LNCaP clone FGC (cell line): ENCODE results near the gene GLI3.

Experiments
- DNase-seq: peaks from one replicate; pipeline ENCODE4 v3.0.0-alpha.2; 2011; ENCODE audit warnings: low read depth
- H3K4me3 ChIP-seq: 2 replicates; pipeline ENCODE4 v1.5.1; 2011; ENCODE audit warnings: mild to moderate bottlenecking, low read depth, low read length, control low read depth
- TF ChIP-seq, protein P1 (sequence below): IDR thresholded peaks from 2 replicates; pipeline ENCODE4 v1.5.1; 2012; ENCODE audit warnings: mild to moderate bottlenecking; ENCODE audit not compliant: control insufficient read depth, insufficient read depth; ENCODE audit errors: extremely low read depth

The GLI3 gene

DNA sequence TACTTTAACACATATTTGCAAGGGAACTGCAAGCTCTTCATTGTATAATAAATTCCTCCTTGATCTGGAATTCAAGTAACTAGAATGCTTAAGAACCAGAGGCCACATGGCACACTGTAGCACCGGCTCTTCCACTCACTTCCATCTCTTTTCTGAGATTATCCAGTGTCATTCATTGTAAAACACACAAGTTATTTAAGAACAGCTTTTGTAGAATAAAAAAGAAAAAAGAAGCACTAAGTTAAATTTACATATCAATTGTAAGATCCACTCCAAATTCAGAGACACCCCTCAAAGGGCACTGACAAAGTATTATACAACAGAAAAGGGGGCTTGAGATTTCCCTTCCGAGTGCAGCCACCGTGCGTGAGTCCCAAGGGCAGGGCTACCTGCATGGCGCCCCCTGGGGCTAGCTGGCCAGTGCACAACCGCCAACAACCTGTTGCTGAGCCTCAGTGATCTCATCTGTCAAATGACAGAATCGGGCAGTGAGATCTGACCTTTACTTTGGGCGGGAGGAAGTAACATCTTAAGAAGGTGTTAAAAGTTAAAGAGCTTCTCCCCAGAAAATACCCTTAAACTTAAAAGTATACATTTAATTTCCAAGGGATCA is 12.5 kb downstream of the GLI3 start:
- no peak for DNase-seq
- TF ChIP-seq, protein P1, sequence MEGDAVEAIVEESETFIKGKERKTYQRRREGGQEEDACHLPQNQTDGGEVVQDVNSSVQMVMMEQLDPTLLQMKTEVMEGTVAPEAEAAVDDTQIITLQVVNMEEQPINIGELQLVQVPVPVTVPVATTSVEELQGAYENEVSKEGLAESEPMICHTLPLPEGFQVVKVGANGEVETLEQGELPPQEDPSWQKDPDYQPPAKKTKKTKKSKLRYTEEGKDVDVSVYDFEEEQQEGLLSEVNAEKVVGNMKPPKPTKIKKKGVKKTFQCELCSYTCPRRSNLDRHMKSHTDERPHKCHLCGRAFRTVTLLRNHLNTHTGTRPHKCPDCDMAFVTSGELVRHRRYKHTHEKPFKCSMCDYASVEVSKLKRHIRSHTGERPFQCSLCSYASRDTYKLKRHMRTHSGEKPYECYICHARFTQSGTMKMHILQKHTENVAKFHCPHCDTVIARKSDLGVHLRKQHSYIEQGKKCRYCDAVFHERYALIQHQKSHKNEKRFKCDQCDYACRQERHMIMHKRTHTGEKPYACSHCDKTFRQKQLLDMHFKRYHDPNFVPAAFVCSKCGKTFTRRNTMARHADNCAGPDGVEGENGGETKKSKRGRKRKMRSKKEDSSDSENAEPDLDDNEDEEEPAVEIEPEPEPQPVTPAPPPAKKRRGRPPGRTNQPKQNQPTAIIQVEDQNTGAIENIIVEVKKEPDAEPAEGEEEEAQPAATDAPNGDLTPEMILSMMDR = no peak
- no peak overlapping the region for H3K4me3 ChIP-seq

DNA sequence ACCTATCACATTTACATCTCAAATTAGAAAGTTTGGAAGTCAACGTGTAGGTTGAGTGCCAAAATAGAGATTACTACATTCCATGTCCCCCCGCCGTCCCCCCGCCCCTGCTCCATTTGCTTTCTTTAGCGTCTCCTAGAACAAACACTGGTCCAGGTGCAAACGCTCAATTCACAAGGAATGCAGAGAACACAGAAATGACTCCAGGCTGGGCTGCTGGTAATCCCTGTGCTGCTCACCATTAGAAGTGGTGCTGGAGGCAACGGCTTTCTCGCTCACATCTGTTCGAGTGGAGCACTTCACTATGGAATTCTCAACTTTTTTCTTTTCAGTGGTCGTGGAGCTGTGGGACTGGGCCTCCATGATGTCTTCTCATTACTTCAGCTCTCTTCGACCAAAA is 14.1 kb downstream of the GLI3 start:
- no peak for DNase-seq
- TF ChIP-seq, protein P1 = no peak
- no peak overlapping the region for H3K4me3 ChIP-seq

DNA sequence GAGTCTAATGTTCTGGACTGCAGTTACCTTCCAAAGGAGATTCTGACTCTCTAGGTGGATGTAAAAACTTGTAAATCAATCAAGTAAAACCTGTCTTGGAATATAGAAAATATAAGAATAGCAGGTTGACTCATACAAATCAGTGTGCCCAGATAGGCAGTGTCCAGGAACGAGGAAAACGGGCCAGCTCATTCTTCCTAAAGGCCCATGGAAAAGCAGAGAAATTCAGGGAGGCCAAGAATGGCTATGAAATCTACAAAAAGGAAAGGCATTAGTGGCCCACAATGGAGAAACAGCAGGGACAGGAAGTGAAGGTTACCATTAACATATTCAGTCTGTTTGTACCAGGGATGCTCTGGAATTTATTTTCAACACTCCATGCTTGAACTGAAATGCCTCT is 14.9 kb downstream of the GLI3 start:
- no peak for DNase-seq
- H3K4me3 ChIP-seq = no peak overlapping the region
- TF ChIP-seq, protein P1 = no peak

DNA sequence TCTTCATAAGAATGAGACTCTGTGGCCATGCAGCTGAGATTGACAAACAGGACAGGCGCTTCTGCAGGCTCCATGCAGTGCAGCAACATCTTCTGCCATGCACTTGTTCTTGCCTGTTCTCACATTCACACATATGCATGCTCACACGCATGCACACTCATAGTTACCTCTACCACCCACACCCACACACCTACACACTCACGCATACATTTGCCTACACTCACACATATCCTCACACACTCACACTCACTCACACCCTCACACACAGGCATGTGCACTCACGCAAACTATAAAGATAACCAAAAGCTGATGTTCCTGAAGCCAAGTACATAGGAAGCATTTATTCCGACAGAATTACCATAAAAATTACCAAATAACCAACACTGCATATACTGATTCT is 15.7 kb downstream of the GLI3 start:
- no peak overlapping the region for H3K4me3 ChIP-seq
- TF ChIP-seq, protein P1 = no peak
- DNase-seq = no peak

DNA sequence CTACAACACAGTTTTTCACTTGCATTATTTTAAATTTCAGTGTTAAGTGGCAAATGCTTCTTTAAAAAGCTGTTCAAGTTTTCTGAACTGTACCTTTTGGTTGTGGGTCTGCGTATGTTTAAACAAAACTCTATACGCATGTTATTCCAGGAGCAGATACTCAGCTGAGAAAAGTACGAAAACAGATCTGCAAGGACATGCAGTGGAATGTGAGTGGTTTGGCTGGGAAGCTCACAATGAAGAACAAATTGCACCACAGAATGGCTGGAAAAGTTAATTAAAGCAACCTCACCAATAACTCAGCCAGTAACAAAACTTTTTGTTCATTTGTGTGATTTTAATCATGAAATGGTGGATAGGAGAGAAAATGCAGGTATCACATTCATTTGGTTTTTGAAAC is 17.6 kb downstream of the GLI3 start:
- no peak overlapping the region for H3K4me3 ChIP-seq
- no peak for DNase-seq
- TF ChIP-seq, protein P1 = no peak

DNA sequence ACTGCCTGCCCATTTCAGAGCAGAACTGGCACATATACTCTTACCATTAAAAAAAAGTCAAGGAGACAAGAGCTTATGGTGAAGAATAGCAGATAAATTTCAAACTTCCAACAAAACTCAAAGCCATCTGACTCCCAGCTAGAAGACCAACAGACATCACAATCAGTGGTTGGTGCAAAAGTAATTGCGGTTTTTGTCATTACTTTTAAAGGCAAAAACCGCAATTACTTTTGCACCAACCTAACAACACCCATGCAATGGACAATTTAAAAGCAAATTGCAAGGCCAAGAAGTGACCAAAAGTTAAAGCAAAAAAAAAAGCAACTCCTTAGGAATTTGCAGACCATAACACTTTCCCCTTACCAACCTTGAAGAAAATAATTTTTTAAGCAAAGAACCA is 18.8 kb downstream of the GLI3 start:
- TF ChIP-seq, protein P1 = no peak
- DNase-seq = no peak
- H3K4me3 ChIP-seq = no peak overlapping the region

DNA sequence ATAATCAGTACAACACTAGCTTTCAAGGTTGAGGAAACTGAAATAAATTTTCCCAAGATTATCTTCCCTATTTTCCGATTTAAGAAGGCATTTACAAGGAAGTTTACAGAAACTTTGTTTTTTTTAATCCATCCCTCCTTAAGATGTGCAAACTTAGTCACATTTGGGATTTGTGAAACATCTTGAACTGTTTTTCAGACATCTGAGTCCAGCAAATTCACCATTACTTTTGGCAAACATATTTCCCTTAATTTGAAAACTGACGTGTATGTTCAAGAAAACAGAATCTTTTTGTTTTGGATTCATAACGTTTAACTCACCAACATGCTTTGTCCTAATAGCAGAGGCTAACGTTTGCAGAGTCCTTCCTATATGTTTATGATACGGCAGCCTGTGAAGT is 19.5 kb downstream of the GLI3 start:
- no peak for DNase-seq
- H3K4me3 ChIP-seq = no peak overlapping the region
- TF ChIP-seq, protein P1 = no peak
